Subcutaneous abdominal adipose tissue (tissue), 5 donors: Measurements from ENCODE around the gene RAB6A.

Experiments
- H3K27ac ChIP-seq: one replicate; pipeline ENCODE4 v1.7.0; 2013; ENCODE audit warnings: low read depth, mild to moderate bottlenecking, inconsistent platforms, low read length, moderate library complexity
- H3K27me3 ChIP-seq, 5 donors: one replicate each; pipeline ENCODE4 v1.7.0; 2013; ENCODE audit warnings: low read length in 5 of 5, inconsistent platforms in 1 of 5; ENCODE audit not compliant: control insufficient read depth in 5 of 5, insufficient read depth in 4 of 5
- H3K36me3 ChIP-seq, 5 donors: one replicate each; pipeline ENCODE4 v1.7.0; 2013; ENCODE audit warnings: low read length in 5 of 5; ENCODE audit not compliant: control insufficient read depth in 5 of 5, insufficient read depth in 5 of 5
- H3K4me1 ChIP-seq, 5 donors: one replicate each; pipeline ENCODE4 v1.7.0; 2013; ENCODE audit warnings: low read length in 5 of 5, mild to moderate bottlenecking in 3 of 5, moderate library complexity in 1 of 5; ENCODE audit not compliant: control insufficient read depth in 5 of 5, insufficient read depth in 5 of 5
- H3K4me3 ChIP-seq, 5 donors: one replicate each; pipeline ENCODE4 v1.7.0; 2013; ENCODE audit warnings: low read length in 5 of 5, low read depth in 1 of 5
- H3K9ac ChIP-seq, 5 donors: one replicate each; pipeline ENCODE4 v1.7.0; 2013; ENCODE audit warnings: low read length in 5 of 5, mild to moderate bottlenecking in 4 of 5, moderate library complexity in 3 of 5
- H3K9me3 ChIP-seq, 5 donors: one replicate each; pipeline ENCODE4 v1.7.0; 2013; ENCODE audit warnings: low read length in 5 of 5; ENCODE audit not compliant: control insufficient read depth in 5 of 5
- donor health status: healthy.
- donor health status: healthy.
- donor health status: healthy.
- donor health status: healthy.
- donor health status: healthy.

Gene RAB6A

GRCh38 chr11:73651661-73652045, 109.2 kb downstream of the RAB6A start:
- no peak overlapping the region for H3K4me3 ChIP-seq
- H3K36me3 ChIP-seq = no peaks in the 10 kb centered on the region
- no peaks in the 10 kb centered on the region for H3K9me3 ChIP-seq
- H3K27me3 ChIP-seq = peaks cover 0 to 7% (median 3%) of the 10 kb centered on the region in 5 donors
- H3K4me1 ChIP-seq = peaks cover 0 to 9% (median 5%) of the 10 kb centered on the region in 5 donors
- H3K9ac ChIP-seq = no peak overlapping the region
- no peak overlapping the region for H3K27ac ChIP-seq

- no peaks in the 10 kb centered on the region for H3K9me3 ChIP-seq
- H3K9ac ChIP-seq = no peak overlapping the region
- H3K27ac ChIP-seq = no peak overlapping the region
- H3K4me3 ChIP-seq = no peak overlapping the region
- no peaks in the 10 kb centered on the region for H3K36me3 ChIP-seq
- H3K4me1 ChIP-seq = peaks cover 0 to 9% (median 5%) of the 10 kb centered on the region in 5 donors
- H3K27me3 ChIP-seq = peaks cover 0 to 10% (median 3%) of the 10 kb centered on the region in 5 donors
Measured at GRCh38 chr11:73651252-73651651, 109.6 kb downstream of the RAB6A start.

GRCh38 chr11:73650400-73650799, 110.5 kb downstream of the RAB6A start:
- Histone ChIP-seq H3K9ac (no peak overlapping the region), H3K27me3 (peaks cover 0 to 19% (median 11%) of the 10 kb centered on the region in 5 donors), H3K9me3 (no peaks in the 10 kb centered on the region), H3K4me1 (peaks cover 0 to 17% (median 8%) of the 10 kb centered on the region in 5 donors), H3K4me3 (no peak overlapping the region), H3K36me3 (no peaks in the 10 kb centered on the region), H3K27ac (no peak overlapping the region)

- no peaks in the 10 kb centered on the region for H3K9me3 ChIP-seq
- H3K27me3 ChIP-seq = peaks cover 0 to 19% (median 16%) of the 10 kb centered on the region in 5 donors
- no peak overlapping the region for H3K4me3 ChIP-seq
- peaks cover 0 to 17% (median 8%) of the 10 kb centered on the region in 5 donors for H3K4me1 ChIP-seq
- H3K9ac ChIP-seq = no peak overlapping the region
- no peak overlapping the region for H3K27ac ChIP-seq
- no peaks in the 10 kb centered on the region for H3K36me3 ChIP-seq
Measured at GRCh38 chr11:73649206-73649605, 111.7 kb downstream of the RAB6A start.

GRCh38 chr11:73648571-73649046, 112.3 kb downstream of the RAB6A start:
- H3K36me3 ChIP-seq = no peaks in the 10 kb centered on the region
- peaks cover 0 to 17% (median 8%) of the 10 kb centered on the region in 5 donors for H3K4me1 ChIP-seq
- H3K9ac ChIP-seq = no peak overlapping the region
- H3K9me3 ChIP-seq = no peaks in the 10 kb centered on the region
- H3K27ac ChIP-seq = no peak overlapping the region
- peaks cover 0 to 19% (median 16%) of the 10 kb centered on the region in 5 donors for H3K27me3 ChIP-seq
- no peak overlapping the region for H3K4me3 ChIP-seq

- Histone ChIP-seq H3K27me3 (peaks cover 0 to 19% (median 18%) of the 10 kb centered on the region in 5 donors), H3K4me3 (no peak overlapping the region), H3K4me1 (peaks cover 0 to 17% (median 8%) of the 10 kb centered on the region in 5 donors), H3K36me3 (no peaks in the 10 kb centered on the region), H3K27ac (no peak overlapping the region), H3K9ac (no peak overlapping the region), H3K9me3 (no peaks in the 10 kb centered on the region)
Measured at GRCh38 chr11:73648121-73648520, 112.8 kb downstream of the RAB6A start.

GRCh38 chr11:73647459-73648100, 113.3 kb downstream of the RAB6A start:
- Histone ChIP-seq H3K9ac (no peak overlapping the region), H3K4me3 (peak overlapping the region; percentile 25 to 53 (median 47)), H3K4me1 (peaks cover 0 to 17% (median 8%) of the 10 kb centered on the region in 5 donors), H3K36me3 (no peaks in the 10 kb centered on the region), H3K9me3 (no peaks in the 10 kb centered on the region), H3K27ac (no peak overlapping the region), H3K27me3 (peaks cover 0 to 19% (median 18%) of the 10 kb centered on the region in 5 donors)

- Histone ChIP-seq H3K27ac (no peak within 1 kb of the TSS), H3K36me3 (no peaks in the 10 kb centered on the region), H3K9me3 (no peaks in the 10 kb centered on the region), H3K4me3 (peak within 1 kb of the TSS in 2 of 5 donors; percentile 51 to 53), H3K4me1 (peaks cover 0 to 17% (median 8%) of the 10 kb centered on the region in 5 donors), H3K9ac (no peak within 1 kb of the TSS), H3K27me3 (peaks cover 0 to 19% (median 14%) of the 10 kb centered on the region in 5 donors)
Measured at GRCh38 chr11:73645972-73646631, 114.8 kb downstream of the RAB6A start, which contains the start of gene PLEKHB1. PLEKHB1 (plus strand) TSS chr11:73646581; CDS start chr11:73646609, 28 bp downstream.

- Histone ChIP-seq H3K36me3 (no peaks in the 10 kb centered on the region), H3K4me1 (peaks cover 0 to 17% (median 14%) of the 10 kb centered on the region in 5 donors), H3K27me3 (peaks cover 0 to 19% (median 14%) of the 10 kb centered on the region in 5 donors), H3K27ac (no peak overlapping the region), H3K4me3 (no peak overlapping the region), H3K9me3 (no peaks in the 10 kb centered on the region), H3K9ac (no peak overlapping the region)
Measured at GRCh38 chr11:73645121-73645969, 115.5 kb downstream of the RAB6A start.
